Keratinocyte (primary cell): Measurements from ENCODE around the gene ZNF738. TPM values are rescaled to one million over a fixed set of nuclear protein-coding genes. Genes with fewer than 3 reads are reported as not detected.

ENCODE experiments used
- DNase-seq: peaks from one replicate; pipeline ENCODE4 v3.0.0-alpha.2; 2011; ENCODE audit warnings: low read depth, missing footprints, low spot score
- FAIRE-seq: peaks from 2 replicates; lab custom pipeline; 2011; peaks lifted over from hg19 to GRCh38; lab: Jason Lieb, UNC
- H2AFZ ChIP-seq: 2 replicates; pipeline ENCODE4 v1.6.0; 2012; ENCODE audit warnings: low read length, control low read depth, inconsistent platforms; ENCODE audit not compliant: control insufficient read depth
- H3K27ac ChIP-seq: 2 replicates; pipeline ENCODE4 v1.5.1; 2011; ENCODE audit warnings: low read length; ENCODE audit not compliant: control insufficient read depth, insufficient read depth
- H3K27me3 ChIP-seq: 3 replicates; pipeline ENCODE4 v1.6.0; 2011; ENCODE audit warnings: low read length; ENCODE audit not compliant: control insufficient read depth, insufficient read depth; ENCODE audit errors: extremely low read depth
- H3K36me3 ChIP-seq, 2 experiments: 2 replicates in 1 of 2; 3 replicates in 1 of 2; pipeline ENCODE4 v1.5.1; 2011; ENCODE audit warnings: low read length in 2 of 2, mild to moderate bottlenecking in 1 of 2; ENCODE audit not compliant: control insufficient read depth in 2 of 2, insufficient read depth in 2 of 2; ENCODE audit errors: extremely low read depth in 1 of 2
- H3K4me1 ChIP-seq: 3 replicates; pipeline ENCODE4 v1.5.1; 2011; ENCODE audit warnings: low read length; ENCODE audit not compliant: control insufficient read depth, insufficient read depth; ENCODE audit errors: extremely low read depth
- H3K4me2 ChIP-seq: 3 replicates; pipeline ENCODE4 v1.6.0; 2011; ENCODE audit warnings: low read depth, low read length; ENCODE audit not compliant: control insufficient read depth, insufficient read depth; ENCODE audit errors: extremely low read depth
- H3K4me3 ChIP-seq, 3 experiments: fragments of 200-600 bp in 1 of 3; sonication (generic) in 1 of 3; 2 replicates in 2 of 3; 3 replicates in 1 of 3; pipeline ENCODE4 v1.5.1; 2011 to 2016; ENCODE audit warnings: low read length in 3 of 3, mild to moderate bottlenecking in 3 of 3, control low read depth in 2 of 3, inconsistent platforms in 1 of 3, low read depth in 1 of 3, mixed read lengths in 1 of 3, mixed run types in 1 of 3, moderate library complexity in 1 of 3; ENCODE audit not compliant: control insufficient read depth in 2 of 3, insufficient read depth in 2 of 3; ENCODE audit errors: extremely low read depth in 1 of 3
- H3K79me2 ChIP-seq: 2 replicates; pipeline ENCODE4 v1.6.0; 2012; ENCODE audit warnings: low read length; ENCODE audit not compliant: control insufficient read depth, insufficient read depth
- H3K9ac ChIP-seq: 3 replicates; pipeline ENCODE4 v1.6.0; 2011; ENCODE audit warnings: low read length; ENCODE audit not compliant: control insufficient read depth, insufficient read depth; ENCODE audit errors: extremely low read depth
- H3K9me1 ChIP-seq: 3 replicates; pipeline ENCODE4 v1.6.0; 2011; ENCODE audit warnings: low read length; ENCODE audit not compliant: control insufficient read depth, insufficient read depth; ENCODE audit errors: extremely low read depth
- H3K9me3 ChIP-seq: 2 replicates; pipeline ENCODE4 v1.5.1; 2012; ENCODE audit warnings: low read depth, low read length; ENCODE audit not compliant: control insufficient read depth
- H4K20me1 ChIP-seq: 3 replicates; pipeline ENCODE4 v1.6.0; 2011; ENCODE audit warnings: low read length; ENCODE audit not compliant: control insufficient read depth, insufficient read depth; ENCODE audit errors: extremely low read depth
- EZH2 ChIP-seq: IDR thresholded peaks from one replicate; pipeline ENCODE4 v1.6.1; 2012; ENCODE audit warnings: inconsistent platforms, mild to moderate bottlenecking, low read length, moderate library complexity
- dilution Hi-C: fragments of 300-500 bp; cut with MboI; formaldehyde crosslinking; loops from one replicate; pipeline ENCODE4 v1.7.0; 2020; ENCODE audit warnings: low sequenced_read_pairs; ENCODE audit not compliant: extremely low pct_ligation_motif_present
- polyA plus RNA-seq, 5 experiments: library from polyadenylated mRNA; depleted of rRNA in 3 of 5; stranded (reverse) in 3 of 5; stranded (forward) in 1 of 5; unstranded in 1 of 5; fragments of >200 nt; gene quantifications; 1 replicate in 1 of 5; 2 replicates in 3 of 5; 3 replicates in 1 of 5; pipeline versions ENCODE4 v1.2.1 to v1.2.3, GENCODE V29; 2011 to 2012; ENCODE audit warnings: missing spikeins in 2 of 5, low read depth in 1 of 5, low replicate concordance in 1 of 5
- TF ChIP-seq, protein P1 (sequence below), 3 experiments: IDR thresholded peaks in 1 of 3; conservative IDR thresholded peaks in 1 of 3; optimal IDR thresholded peaks in 1 of 3; 2 replicates in 2 of 3; 3 replicates in 1 of 3; pipeline versions ENCODE3 to v1.5.1; 2011; ENCODE audit warnings: low read length in 3 of 3, mild to moderate bottlenecking in 3 of 3, moderate library complexity in 2 of 3, control low read depth in 1 of 3, inconsistent platforms in 1 of 3; ENCODE audit not compliant: insufficient read depth in 2 of 3; ENCODE audit errors: extremely low read depth in 1 of 3

The ZNF738 gene
- polyA plus RNA-seq, 1 donor (not counting 4 experiments of a cell fraction or from before 2014, with no cell fraction given), result 8.9 TPM

DNA sequence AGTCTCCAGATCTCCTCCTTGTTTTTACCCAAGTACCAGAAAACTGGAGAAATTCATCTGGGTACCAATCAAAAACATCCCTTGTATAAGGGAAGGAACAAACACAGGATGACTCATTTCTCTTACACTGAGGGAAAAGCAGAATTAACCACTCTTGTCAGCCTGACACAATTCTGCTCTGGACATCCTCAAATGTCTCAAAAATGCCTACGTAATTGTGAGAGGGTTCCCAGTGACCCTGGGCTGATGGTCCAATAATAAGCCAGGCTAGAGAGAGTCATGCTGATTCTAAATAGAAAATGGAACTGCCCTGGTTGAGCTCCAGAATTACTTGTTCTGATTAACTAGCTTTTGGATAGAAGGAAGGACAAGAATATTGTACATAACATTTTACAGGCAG is 44.1 kb upstream of the ZNF738 start:
- Histone ChIP-seq H3K9me1 (no peaks in the 10 kb centered on the region), H4K20me1 (no peaks in the 10 kb centered on the region), H3K27me3 (no peaks in the 10 kb centered on the region), H3K4me3 (no peak overlapping the region), H2AFZ (no peak overlapping the region), H3K27ac (no peak overlapping the region), H3K79me2 (peaks cover 37% of the 10 kb centered on the region), H3K9ac (no peak overlapping the region), H3K4me1 (no peaks in the 10 kb centered on the region), H3K9me3 (no peaks in the 10 kb centered on the region), H3K4me2 (no peak overlapping the region), H3K36me3 (peaks cover 0 to 5% of the 10 kb centered on the region in 2 experiments)
- no peak for FAIRE-seq
- DNase-seq, result no peak
- dilution Hi-C loops, result no loop called here
- no peak for TF ChIP-seq EZH2
- TF ChIP-seq, protein P1, sequence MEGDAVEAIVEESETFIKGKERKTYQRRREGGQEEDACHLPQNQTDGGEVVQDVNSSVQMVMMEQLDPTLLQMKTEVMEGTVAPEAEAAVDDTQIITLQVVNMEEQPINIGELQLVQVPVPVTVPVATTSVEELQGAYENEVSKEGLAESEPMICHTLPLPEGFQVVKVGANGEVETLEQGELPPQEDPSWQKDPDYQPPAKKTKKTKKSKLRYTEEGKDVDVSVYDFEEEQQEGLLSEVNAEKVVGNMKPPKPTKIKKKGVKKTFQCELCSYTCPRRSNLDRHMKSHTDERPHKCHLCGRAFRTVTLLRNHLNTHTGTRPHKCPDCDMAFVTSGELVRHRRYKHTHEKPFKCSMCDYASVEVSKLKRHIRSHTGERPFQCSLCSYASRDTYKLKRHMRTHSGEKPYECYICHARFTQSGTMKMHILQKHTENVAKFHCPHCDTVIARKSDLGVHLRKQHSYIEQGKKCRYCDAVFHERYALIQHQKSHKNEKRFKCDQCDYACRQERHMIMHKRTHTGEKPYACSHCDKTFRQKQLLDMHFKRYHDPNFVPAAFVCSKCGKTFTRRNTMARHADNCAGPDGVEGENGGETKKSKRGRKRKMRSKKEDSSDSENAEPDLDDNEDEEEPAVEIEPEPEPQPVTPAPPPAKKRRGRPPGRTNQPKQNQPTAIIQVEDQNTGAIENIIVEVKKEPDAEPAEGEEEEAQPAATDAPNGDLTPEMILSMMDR (optimal IDR thresholded peaks at IDR 0.05 in 1 of 3, IDR thresholded peaks at IDR 0.05 in 1 of 3, conservative IDR thresholded peaks at IDR 0.05 in 1 of 3; ENCODE audit: extremely low read depth in 1 of 3, insufficient read depth in 2 of 3, low read length in 3 of 3), result no peak

DNA sequence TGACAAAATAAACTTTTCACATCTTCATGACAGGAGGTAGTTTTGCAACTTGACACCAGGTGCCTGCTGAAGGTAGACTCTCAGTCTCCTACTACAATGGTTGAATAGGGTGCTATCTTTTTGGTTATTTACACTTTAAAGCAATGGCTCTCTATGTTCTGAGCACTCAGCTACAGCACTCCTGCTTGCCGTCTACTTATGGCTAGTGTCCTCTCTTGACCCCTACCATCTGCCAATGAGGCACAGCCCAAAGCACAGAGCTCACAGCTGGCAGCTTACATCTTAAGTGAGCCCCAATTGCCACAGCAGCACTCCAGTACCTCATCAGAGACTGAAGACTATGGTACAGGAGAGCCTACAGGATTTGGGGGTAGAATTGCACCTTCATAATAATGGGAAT is 41.0 kb upstream of the ZNF738 start:
- no peak overlapping the region for H3K9ac ChIP-seq
- TF ChIP-seq, protein P1 (optimal IDR thresholded peaks at IDR 0.05 in 1 of 3, IDR thresholded peaks at IDR 0.05 in 1 of 3, conservative IDR thresholded peaks at IDR 0.05 in 1 of 3; ENCODE audit: extremely low read depth in 1 of 3, insufficient read depth in 2 of 3, low read length in 3 of 3), result no peak
- TF ChIP-seq EZH2, result no peak
- no peaks in the 10 kb centered on the region for H3K4me1 ChIP-seq
- no peaks in the 10 kb centered on the region for H3K27me3 ChIP-seq
- H3K4me2 ChIP-seq, result no peak overlapping the region
- no peak for FAIRE-seq
- DNase-seq, result no peak
- no peaks in the 10 kb centered on the region for H3K9me1 ChIP-seq
- no peak overlapping the region for H3K4me3 ChIP-seq
- dilution Hi-C loops, result no loop called here
- peaks cover 45% of the 10 kb centered on the region for H3K79me2 ChIP-seq
- no peaks in the 10 kb centered on the region for H3K9me3 ChIP-seq
- H3K36me3 ChIP-seq, result peaks cover 0 to 5% of the 10 kb centered on the region in 2 experiments
- no peak overlapping the region for H3K27ac ChIP-seq
- H2AFZ ChIP-seq, result no peak overlapping the region
- H4K20me1 ChIP-seq, result no peaks in the 10 kb centered on the region
